NB4 (cell line): ENCODE data around the gene DPP10.

Experiments used
- DNase-seq: peaks from one replicate; pipeline ENCODE4 v3.0.0; 2010; ENCODE audit warnings: low read depth
- H3K4me3 ChIP-seq: one replicate; pipeline ENCODE4 v1.5.1; 2011; ENCODE audit warnings: mild to moderate bottlenecking, low read depth, low read length, moderate library complexity
- MYC ChIP-seq: IDR thresholded peaks from 2 replicates; pipeline ENCODE4 v1.6.1; 2011; ENCODE audit warnings: low read depth, low read length
- POLR2A ChIP-seq: IDR thresholded peaks from 2 replicates; pipeline ENCODE4 v1.6.1; 2011; ENCODE audit warnings: mild to moderate bottlenecking; ENCODE audit not compliant: insufficient read length; ENCODE audit errors: extremely low read depth
- TF ChIP-seq, protein P1 (sequence below): IDR thresholded peaks from one replicate; pipeline ENCODE4 v1.5.1; 2012; ENCODE audit warnings: low read depth, low read length
- TF ChIP-seq, protein P2 (sequence below): IDR thresholded peaks from 2 replicates; pipeline ENCODE4 v1.6.1; 2011; ENCODE audit warnings: low read depth, low read length

Gene DPP10

DNA sequence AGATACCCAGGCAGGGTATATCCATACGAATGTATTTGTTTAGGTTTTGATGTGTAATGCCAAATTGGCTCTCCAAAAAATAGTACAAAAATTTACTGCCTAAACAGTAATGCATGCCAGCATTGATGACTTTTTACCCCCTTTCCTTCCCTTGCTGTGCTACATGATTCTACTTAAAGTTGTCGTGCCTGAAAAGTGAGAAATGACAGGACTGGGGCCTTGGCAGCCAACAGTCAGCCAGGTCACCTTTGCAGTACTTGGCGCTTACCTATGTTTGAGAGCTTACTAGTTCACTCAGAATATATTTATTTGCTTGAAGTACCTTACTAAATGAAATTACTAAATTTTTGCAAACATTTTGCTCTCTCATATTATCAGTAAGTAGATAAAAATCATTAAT lies 1329.1 kb downstream of the DPP10 start:
- no peak for DNase-seq
- TF ChIP-seq, protein P1, sequence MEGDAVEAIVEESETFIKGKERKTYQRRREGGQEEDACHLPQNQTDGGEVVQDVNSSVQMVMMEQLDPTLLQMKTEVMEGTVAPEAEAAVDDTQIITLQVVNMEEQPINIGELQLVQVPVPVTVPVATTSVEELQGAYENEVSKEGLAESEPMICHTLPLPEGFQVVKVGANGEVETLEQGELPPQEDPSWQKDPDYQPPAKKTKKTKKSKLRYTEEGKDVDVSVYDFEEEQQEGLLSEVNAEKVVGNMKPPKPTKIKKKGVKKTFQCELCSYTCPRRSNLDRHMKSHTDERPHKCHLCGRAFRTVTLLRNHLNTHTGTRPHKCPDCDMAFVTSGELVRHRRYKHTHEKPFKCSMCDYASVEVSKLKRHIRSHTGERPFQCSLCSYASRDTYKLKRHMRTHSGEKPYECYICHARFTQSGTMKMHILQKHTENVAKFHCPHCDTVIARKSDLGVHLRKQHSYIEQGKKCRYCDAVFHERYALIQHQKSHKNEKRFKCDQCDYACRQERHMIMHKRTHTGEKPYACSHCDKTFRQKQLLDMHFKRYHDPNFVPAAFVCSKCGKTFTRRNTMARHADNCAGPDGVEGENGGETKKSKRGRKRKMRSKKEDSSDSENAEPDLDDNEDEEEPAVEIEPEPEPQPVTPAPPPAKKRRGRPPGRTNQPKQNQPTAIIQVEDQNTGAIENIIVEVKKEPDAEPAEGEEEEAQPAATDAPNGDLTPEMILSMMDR, result no peak
- TF ChIP-seq, protein P2, sequence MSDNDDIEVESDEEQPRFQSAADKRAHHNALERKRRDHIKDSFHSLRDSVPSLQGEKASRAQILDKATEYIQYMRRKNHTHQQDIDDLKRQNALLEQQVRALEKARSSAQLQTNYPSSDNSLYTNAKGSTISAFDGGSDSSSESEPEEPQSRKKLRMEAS, result no peak
- TF ChIP-seq POLR2A (no peak), MYC (no peak)
- no peak overlapping the region for H3K4me3 ChIP-seq

DNA sequence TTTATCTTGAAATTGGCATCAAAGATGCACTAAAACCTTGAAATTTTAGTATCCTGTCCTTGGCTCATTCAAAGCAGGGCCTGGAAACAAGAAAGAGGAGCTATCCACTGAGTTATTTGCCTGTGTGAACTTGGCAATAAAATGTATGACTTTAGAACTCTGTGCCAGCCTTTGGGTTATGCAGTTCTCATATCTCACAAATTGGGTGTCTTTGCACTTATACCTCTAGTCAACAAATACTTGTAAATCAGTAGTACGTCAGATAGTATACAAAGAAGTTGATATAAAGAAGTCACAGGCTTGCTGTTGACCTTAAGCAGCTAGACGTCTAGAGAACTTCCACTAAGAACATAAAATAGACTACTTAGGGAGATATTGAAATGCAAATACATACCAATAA lies 1331.9 kb downstream of the DPP10 start:
- TF ChIP-seq, protein P1, result no peak
- TF ChIP-seq POLR2A (no peak), MYC (no peak)
- no peak for DNase-seq
- no peak overlapping the region for H3K4me3 ChIP-seq

DNA sequence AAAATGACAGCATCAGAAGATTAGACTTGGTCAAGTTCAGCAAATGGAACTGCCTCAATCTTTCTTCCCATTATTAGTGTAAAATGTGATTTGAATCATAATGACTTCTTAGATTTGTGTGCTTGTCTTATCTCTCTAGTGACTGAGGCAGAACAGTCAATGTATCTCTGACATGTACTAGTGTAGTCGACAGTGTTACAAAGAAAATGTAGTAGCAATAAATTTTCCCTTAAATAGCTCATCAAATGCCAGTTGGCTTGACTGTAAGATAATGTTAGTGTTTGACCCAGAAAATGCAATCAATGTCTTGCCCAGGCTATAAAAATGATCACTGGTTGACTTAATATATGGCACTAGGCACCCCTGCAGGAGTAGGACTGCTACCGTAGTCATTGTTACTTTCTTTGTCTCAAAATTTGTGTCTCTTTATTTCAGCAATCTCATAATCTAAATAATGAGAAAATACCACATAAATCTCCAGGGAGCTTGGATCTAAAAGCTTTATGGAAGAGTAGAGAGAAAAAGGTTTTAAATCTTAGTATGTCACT lies 1336.7 kb downstream of the DPP10 start:
- TF ChIP-seq POLR2A (no peak), MYC (no peak)
- TF ChIP-seq, protein P1, result no peak
- TF ChIP-seq, protein P2, result no peak
- no peak for DNase-seq

DNA sequence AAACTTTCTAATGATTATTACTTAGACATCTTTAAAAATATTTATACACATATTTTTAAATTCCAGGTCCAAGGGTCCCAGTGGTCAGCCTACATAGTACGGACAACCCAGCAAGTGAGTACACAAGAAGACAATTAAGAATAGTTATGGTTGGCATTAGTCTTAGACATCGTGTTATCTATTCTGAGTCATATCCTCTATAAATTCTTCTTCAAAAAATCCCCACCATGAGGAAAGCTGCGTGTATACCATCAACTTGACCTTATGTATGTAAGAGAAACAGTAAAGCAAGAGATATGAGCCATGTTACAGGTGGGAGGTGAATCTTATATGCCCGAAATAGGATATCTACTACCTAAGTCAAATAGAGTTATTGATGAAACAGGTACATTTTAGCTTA lies 1339.8 kb downstream of the DPP10 start:
- no peak overlapping the region for H3K4me3 ChIP-seq
- no peak for TF ChIP-seq MYC
- TF ChIP-seq, protein P1, result no peak
- TF ChIP-seq, protein P2, result no peak
- TF ChIP-seq POLR2A, result no peak
- no peak for DNase-seq

More for the DNA sequence above, 1336.7 kb downstream of the DPP10 start:
- no peak overlapping the region for H3K4me3 ChIP-seq

DNA sequence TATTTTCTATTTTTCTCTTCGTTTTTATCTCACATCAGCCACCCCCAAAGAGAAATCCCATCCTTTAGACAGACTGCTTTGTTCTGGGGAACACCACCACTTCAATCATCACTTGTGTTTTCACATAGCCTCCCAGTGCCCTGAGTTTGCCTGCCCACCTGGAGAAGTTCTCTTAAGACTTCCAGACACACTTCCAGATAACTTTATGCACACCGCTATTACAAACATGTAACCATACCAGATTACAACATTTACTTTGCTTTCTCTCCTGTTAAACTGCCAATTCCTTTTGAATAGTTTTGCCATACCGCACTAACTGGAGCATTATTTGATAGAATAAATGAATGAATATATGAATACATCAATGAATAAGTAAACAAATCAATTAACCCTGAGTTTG lies 1353.6 kb downstream of the DPP10 start:
- TF ChIP-seq MYC (no peak), POLR2A (no peak)
- TF ChIP-seq, protein P1, result no peak
- TF ChIP-seq, protein P2, result no peak
- no peak for DNase-seq

DNA sequence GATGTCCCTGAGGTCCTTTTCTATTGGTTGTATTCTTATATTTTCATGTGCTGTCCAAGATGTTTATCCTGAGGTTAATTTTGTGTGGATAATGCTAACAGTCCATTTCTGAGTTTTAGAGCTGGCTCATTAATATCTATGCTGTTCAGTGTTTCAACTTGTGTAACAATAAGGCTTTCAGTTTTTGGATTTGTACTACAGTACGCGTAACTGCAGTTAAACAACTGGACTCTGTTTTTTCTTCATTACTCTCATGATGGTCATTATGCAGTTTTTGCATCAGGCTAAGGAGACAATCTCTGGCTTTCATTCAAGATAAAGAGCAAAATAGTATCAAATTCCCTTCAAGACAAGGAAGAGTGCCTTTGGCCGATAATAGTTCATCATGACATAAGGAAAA lies 1364.8 kb downstream of the DPP10 start:
- TF ChIP-seq, protein P1, result no peak
- TF ChIP-seq, protein P2, result no peak
- no peak for TF ChIP-seq MYC
- TF ChIP-seq POLR2A, result no peak
- H3K4me3 ChIP-seq, result no peak overlapping the region
- no peak for DNase-seq

More for the DNA sequence above, 1353.6 kb downstream of the DPP10 start:
- H3K4me3 ChIP-seq, result no peak overlapping the region
